Neutrophil (primary cell): ENCODE measurements around the gene ST8SIA1.

ENCODE experiments used
- H3K27ac ChIP-seq: fragments of 200-600 bp; sonication (generic); 2 replicates; pipeline ENCODE4 v1.5.1; 2016; ENCODE audit warnings: mild to moderate bottlenecking, moderate library complexity
- H3K27me3 ChIP-seq: fragments of 200-600 bp; sonication (generic); 2 replicates; pipeline ENCODE4 v1.6.0; 2016; ENCODE audit warnings: mild to moderate bottlenecking
- H3K36me3 ChIP-seq: fragments of 200-600 bp; sonication (generic); 2 replicates; pipeline ENCODE4 v1.5.1; 2017
- H3K4me1 ChIP-seq, 2 experiments: fragments of 200-600 bp in 1 of 2; sonication (generic) in 1 of 2; 1 replicate in 1 of 2; 2 replicates in 1 of 2; pipeline versions ENCODE4 v1.5.1 to v1.6.1; 2013 to 2016; ENCODE audit warnings: low read depth in 1 of 2, low read length in 1 of 2, mild to moderate bottlenecking in 1 of 2, moderate library complexity in 1 of 2; ENCODE audit not compliant: control insufficient read depth in 1 of 2, insufficient read depth in 1 of 2
- H3K4me3 ChIP-seq, 2 experiments: fragments of 200-600 bp in 1 of 2; sonication (generic) in 1 of 2; 1 replicate in 1 of 2; 2 replicates in 1 of 2; pipeline ENCODE4 v1.5.1; 2013 to 2016; ENCODE audit warnings: low read depth in 1 of 2, low read length in 1 of 2, mild to moderate bottlenecking in 1 of 2, moderate library complexity in 1 of 2
- H3K9me3 ChIP-seq: fragments of 200-600 bp; sonication (generic); 2 replicates; pipeline ENCODE4 v1.5.1; 2016
- CTCF ChIP-seq: fragments of 200-600 bp; sonication (generic); IDR thresholded peaks from 2 replicates; pipeline ENCODE4 v1.5.1; 2016; ENCODE audit warnings: antibody characterized with exemption

Gene ST8SIA1

GRCh38 chr12:22339691-22340090, 5.2 kb upstream of the ST8SIA1 start:
- peaks cover 11 to 14% of the 10 kb centered on the region in 2 experiments for H3K4me1 ChIP-seq
- H3K4me3 ChIP-seq: no peak overlapping the region
- no peak for TF ChIP-seq CTCF
- peaks cover 32% of the 10 kb centered on the region for H3K27me3 ChIP-seq
- H3K36me3 ChIP-seq: no peaks in the 10 kb centered on the region
- H3K9me3 ChIP-seq: no peaks in the 10 kb centered on the region
- H3K27ac ChIP-seq: no peak overlapping the region

GRCh38 chr12:22335794-22336166, 1.3 kb upstream of the ST8SIA1 start:
- no peak for TF ChIP-seq CTCF
- H3K36me3 ChIP-seq: no peaks in the 10 kb centered on the region
- H3K9me3 ChIP-seq: no peaks in the 10 kb centered on the region
- H3K27me3 ChIP-seq: peaks cover 71% of the 10 kb centered on the region
- H3K4me3 ChIP-seq: no peak overlapping the region
- H3K27ac ChIP-seq: no peak overlapping the region
- peaks cover 14 to 24% of the 10 kb centered on the region in 2 experiments for H3K4me1 ChIP-seq

DNA sequence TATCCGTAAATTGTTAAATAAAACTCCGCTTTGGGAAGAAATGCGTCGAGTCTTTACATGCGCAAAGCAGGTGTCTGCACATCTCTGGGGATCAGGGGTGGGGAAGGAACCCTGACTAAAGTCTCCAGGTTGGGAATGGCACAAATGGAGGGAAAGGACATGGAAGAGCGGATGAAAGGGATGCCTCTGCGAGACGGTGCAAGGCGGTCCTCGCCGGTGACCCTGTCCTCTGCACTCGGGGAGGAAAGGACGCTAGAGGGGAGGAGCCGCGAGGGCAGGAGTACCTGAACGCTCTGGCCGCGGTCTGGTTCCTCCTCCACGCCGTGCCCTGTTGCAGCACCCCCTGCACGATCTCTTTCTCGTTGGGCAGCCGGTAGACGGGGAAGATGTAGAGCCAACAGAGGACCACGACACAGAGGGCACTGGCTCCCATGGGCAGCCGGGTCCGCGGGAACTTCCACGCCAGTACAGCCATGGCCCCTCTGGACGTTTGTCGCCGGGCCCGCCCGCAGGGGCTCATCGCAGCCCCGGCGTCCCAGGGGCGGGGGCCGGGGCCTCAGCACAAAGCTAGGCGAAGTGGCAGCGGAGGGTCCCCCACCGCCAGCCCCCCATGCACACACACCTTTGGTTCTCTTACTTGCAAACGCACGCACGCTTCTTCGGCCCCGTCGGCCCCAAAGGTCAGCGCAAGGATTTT, 646 bp downstream of the ST8SIA1 start:
- H3K9me3 ChIP-seq: no peaks in the 10 kb centered on the region
- H3K27me3 ChIP-seq: peaks cover 73% of the 10 kb centered on the region
- H3K36me3 ChIP-seq: no peaks in the 10 kb centered on the region
- no peak overlapping the region for H3K27ac ChIP-seq
- TF ChIP-seq CTCF: no peak
- peaks cover 8 to 18% of the 10 kb centered on the region in 2 experiments for H3K4me1 ChIP-seq
- H3K4me3 ChIP-seq: peak overlapping the region in 1 of 2 experiments; percentile 33

GRCh38 chr12:22333186-22333712, 1.3 kb downstream of the ST8SIA1 start:
- Histone ChIP-seq H3K36me3 (no peaks in the 10 kb centered on the region), H3K4me3 (no peak overlapping the region), H3K27ac (no peak overlapping the region), H3K27me3 (peaks cover 73% of the 10 kb centered on the region), H3K4me1 (peaks cover 8 to 18% of the 10 kb centered on the region in 2 experiments), H3K9me3 (no peaks in the 10 kb centered on the region)
- no peak for TF ChIP-seq CTCF

DNA sequence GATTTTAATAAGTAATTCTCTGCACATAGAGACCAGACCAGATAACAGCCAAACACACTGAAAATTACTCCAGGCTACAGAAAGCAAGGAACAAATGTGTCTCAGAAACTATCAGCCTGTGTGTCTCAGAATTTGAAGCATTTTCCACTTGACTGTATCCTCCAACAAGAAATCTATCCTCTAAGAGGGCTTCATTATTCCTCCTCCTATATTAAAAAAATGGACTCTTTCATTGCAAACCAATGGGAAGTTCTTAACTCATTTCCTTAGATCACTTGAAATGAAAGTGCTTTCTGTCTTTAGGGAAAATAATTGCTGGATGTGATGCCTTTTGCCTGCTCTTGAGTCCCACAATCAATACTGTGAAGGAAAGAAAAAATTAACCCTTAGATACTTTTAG, 2.3 kb downstream of the ST8SIA1 start:
- Histone ChIP-seq H3K4me1 (peaks cover 8 to 18% of the 10 kb centered on the region in 2 experiments), H3K36me3 (no peaks in the 10 kb centered on the region), H3K27me3 (peaks cover 66% of the 10 kb centered on the region), H3K4me3 (no peak overlapping the region), H3K9me3 (no peaks in the 10 kb centered on the region), H3K27ac (no peak overlapping the region)
- no peak for TF ChIP-seq CTCF
